GM21825 (cell line): ENCODE data around the gene TFF1.
"Not testable (repeated sequence)": the region's sequence is repeated elsewhere in the genome, so short reads cannot be mapped to it uniquely, and the experiment has no call there.

ENCODE experiments used
- ATAC-seq: cut with Tn5 transposase; IDR thresholded peaks from one replicate; pipeline ENCODE4 v1.9.1; 2021; ENCODE audit warnings: mild to moderate bottlenecking, moderate library complexity; ENCODE audit not compliant: unreplicated experiment

The TFF1 gene

DNA sequence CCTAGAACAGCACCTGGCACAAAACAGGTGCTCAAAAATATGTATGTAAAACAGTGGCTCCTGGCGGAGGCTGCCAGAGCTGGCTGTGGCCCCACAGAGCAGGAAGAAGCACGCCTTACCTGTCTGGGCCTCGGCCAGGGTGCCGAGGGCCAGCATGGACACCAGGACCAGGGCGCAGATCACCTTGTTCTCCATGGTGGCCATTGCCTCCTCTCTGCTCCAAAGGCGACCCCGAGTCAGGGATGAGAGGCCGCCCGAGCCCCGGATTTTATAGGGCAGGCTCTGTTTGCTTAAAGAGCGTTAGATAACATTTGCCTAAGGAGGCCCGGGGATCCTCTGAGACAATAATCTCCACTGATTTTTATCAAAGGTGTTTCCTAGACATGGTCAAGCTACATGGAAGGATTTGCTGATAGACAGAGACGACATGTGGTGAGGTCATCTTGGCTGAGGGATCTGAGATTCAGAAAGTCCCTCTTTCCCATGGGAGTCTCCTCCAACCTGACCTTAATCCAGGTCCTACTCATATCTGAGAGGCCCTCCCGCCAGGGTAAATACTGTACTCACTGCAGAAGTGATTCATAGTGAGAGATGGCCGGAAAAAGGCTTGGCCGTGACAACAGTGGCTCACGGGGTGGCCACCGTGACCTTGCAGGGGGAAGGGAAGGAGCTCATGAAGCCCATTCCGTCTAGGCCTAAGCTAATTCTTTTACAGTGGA, at the start of gene TFF1:
TFF1 (minus strand) TSS at position 244 of the 719 bp plus-strand sequence; CDS start at position 204, 40 bp downstream.
- ATAC-seq = no peak

DNA sequence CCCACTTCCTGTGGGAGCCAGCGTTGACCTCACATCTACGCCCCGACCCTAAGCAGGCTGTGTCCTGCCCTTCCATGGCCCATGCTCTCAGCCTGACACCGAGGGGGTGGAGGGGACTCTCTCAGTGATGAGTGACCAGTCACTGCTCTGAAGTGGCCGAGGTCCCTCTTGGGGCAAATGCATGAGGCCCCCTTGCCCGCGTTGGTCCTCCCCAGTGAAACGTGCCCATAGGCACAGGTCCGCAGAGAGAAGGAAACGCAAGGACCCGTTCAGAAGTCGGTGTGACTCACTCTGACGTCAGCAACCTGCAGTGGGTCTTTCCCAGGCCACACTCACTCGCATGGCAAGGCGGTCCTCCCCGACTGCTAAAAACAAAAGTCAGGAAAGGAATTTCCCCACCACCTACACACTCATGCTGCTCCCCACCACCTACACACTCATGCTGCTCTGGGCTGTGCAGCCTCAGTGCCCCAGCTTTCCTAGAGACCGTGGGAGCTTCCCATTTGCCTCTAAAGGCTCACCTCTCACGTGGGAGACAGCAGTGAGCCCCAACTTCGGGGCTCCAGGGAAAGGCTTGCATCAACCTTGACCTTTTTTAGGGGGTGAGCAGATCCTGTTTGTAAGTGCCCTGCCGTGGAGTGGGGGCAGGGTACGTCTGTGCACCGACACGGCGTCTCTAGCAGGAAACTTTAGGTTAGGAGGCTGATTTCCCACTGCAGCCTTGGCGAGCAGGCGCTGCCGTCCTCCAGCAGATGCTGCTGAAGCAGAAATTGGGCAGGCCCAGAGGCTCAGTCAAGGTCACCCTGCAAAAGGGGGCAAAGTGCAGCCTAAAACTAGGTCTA, 48.8 kb upstream of the TFF1 start:
- ATAC-seq = peak; percentile 68

DNA sequence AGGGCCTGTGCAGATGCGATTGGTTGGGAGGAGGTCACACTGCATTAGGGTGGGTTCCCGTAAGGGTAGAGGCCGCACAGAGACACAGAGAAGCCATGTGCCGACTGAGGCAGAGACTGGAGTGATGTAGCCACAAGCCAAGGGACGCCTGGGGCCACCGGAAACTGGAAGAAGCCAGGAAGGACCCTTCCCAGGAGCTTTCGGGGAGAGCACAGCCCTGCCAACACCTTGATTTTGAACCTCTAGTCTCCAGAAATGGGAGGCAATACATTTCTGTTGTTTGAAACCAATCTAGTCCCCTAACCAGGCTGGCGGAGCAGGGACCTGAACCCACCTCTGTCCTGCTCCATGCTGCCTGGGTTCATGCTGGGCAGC, 48.2 kb upstream of the TFF1 start:
- ATAC-seq = no peak

DNA sequence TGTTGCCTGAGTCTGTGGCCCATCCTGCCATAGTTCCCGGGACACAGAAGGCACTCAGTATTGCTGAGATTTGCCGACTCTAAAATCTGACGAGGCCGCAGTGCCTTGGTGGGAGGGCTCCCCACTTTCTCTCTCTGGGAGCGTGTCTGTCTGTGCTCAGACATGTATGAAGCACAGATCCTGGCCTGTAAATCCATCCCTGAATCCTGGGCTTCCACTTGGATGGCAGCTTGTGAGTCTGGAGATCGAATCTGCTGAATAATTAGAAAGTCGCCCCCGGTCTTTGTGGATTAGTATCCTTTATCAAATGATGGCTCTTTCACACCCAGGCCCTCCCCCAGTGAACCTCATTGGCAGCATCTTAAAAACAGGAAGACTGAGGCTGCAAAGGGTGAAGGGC, 47.7 kb upstream of the TFF1 start:
- no peak for ATAC-seq

DNA sequence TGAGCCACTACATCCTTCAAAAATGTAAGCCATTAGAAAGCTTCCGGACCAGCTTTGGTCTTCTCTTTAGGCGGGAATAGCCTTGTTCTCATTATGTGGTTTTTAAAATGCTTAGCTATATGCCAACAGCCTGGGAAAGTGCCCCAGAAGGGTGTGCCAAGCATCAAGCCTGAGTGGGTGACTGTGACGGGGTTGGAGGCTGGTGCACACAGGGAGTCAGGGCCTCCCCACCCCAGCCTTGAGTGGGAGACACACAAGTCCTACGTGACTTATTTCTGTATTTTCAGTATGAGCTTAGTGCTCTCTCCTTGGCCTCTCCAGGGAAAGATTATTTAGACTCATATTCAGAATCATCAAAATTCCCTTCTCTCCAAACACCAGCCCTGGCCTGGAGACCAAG, 47.2 kb upstream of the TFF1 start:
- no peak for ATAC-seq

DNA sequence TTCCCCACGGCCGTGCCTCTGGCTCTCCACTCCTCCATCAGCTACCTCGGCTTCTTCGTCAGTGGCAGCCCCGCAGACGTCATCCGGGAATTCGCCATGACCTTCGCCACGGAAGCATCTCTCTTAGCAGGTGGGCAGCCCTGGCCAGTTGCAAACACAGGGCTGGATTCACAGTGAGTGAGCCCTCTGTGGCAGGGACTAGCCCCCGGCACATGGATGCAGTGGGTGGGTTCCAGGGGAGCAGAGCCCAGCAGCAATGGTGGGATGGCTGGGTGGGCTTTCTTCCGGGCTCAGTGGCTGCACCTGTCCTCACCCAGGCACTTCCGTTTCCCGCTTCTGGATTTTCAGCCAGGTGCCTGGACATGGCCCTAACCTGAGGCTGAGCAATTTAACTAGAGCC, 46.8 kb upstream of the TFF1 start:
- no peak for ATAC-seq

DNA sequence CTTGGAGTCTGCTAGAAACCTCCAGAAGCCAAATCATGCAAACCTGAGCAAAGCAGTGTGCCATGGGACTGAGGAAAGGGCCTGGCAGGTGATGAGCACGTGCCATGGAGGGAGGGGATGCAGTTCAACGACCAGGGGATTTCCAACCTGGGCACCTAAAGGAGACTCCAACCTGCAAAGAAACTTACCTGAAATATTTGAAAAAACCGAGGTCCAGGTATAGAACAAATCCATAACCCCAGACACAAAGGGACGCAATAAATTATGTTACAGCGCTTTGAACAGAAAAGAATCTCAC, 46.2 kb upstream of the TFF1 start:
- no peak for ATAC-seq

DNA sequence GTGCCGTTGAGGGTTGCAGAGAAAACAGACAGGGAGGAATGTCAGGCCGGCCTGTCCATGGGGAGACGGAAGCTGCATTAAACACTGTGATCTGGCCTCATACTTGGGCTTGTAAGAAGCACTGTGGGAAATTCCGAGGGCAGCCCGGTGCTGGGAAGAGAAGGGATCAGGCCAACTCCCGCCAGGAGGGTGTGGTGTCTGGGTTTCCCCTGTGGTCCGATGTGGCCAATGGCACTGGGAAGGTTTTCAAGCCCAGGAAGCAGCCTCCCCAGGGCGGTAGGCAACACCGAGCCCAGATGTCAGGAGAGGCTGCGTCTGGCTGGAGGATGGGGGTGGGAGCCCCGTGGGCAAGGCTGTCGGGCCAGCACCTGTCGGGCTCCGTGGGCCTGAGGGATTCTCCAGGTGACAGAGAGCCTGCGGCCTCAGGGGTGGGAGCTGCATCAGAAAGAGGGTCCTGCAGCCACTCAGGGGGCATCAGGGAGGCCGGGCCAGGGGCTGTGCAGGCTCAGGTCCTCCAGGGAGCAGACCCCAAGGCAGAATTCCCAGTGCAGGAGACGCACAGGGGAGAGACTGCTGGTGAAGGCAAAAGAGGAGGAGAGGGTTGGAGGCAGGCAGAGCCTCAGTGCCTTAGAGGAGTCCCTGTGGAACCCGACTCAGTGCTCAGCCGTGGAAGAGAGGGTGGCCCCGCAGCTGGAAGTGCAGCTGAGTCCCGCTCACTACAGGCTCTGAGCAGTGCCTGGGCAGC, 45.7 kb upstream of the TFF1 start:
- ATAC-seq = no peak

DNA sequence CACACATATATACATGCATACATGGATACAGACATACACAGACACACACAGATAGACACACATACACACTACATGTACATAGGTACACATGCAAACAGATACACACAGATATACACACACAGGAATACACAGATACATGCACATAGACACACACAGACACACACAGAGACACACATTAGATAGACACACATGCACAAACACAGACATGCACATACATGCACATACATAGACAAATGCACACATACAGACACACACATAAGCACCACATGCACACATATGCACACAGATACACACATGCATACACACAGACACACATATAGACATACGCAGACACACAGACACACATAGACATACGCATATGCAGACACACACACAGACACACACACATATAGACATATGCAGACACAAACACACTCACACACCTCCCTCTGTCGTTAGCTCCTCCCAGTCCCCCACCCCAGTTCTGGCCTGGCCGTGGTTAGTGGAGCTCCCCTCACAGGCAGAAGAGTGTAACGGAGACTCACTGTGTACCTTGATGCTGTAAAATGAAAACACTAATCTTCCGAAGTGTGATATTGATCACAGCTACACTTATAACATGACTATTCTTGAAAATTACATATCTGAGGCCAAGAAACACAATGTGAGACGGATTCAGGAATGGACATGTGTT, 45.0 kb upstream of the TFF1 start:
- ATAC-seq = no peak

DNA sequence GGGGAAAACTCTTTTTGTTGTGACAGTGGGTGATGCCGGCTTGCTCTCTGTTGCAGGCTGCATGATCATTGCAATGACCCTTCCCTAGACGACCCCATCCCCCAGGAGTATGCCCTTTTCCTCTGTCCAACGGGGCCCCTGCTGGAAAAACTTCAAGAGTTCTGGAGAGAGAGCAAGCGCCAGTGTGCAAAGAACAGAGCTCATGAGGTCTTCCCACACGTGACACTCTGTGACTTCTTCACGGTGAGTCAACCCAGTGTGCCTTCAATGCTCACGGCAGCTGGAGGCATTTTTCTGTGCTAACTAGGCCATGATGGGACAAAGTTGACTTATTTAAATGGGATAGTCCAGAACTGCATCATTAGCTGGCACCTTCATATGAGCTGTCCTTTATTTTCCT, 43.0 kb upstream of the TFF1 start:
- no peak for ATAC-seq

DNA sequence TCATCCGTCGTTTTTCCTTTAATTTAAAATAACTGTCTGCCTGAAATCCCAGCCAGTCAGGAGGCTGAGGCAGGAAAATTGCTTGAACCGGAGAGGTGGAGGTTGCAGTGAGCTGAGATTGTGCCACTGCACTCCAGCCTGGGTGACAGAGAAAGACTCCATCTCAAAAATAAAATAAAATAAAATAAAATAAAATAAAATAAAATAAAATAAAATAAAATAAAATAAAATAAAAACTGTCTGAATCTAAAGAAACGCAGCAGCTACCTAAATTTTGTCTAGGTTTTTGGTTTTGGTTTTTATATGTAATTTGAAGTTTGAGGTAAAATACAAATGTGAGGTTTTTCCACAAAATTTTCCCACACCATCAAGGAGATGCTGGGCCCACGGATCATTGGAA, 42.4 kb upstream of the TFF1 start:
- ATAC-seq = not testable (repeated sequence)

DNA sequence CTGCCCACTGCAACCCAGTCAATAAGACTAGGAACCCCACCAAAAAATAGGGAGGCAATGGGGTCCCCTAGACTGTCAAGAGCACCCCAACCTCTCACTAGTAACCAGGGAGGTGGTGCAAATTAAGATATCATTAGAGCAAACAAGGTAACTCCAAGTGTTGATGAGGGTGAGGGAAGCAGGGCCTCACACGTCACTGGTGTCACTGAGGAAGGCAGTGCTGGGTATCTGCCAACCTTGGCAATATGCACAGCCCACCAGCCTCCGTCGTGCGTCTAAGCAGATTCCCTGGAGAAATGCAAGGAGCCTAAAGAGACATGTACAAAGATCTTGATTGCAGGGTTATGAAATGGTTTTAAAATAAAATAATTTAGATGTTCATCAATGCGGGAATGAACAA, 41.1 kb upstream of the TFF1 start:
- no peak for ATAC-seq

DNA sequence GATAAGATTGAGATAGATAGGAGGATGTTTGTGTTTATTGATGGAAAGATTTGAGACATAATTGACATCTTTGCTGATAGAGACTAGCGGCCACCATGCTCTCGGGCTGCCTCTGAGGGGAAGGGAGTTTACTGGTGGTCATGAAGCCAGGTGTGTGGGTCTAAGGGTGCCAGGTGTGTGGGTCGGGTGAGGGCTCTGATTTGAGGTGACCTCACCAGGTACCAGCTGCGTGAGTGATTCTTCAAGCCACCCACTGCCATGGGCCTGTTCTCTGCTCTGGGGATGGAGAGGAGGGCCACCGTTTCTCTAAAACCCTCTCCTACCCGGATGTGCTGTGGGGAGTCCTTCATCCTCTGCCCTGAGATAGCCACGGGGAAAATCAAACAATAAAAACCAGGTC, 40.5 kb upstream of the TFF1 start:
- ATAC-seq = no peak

DNA sequence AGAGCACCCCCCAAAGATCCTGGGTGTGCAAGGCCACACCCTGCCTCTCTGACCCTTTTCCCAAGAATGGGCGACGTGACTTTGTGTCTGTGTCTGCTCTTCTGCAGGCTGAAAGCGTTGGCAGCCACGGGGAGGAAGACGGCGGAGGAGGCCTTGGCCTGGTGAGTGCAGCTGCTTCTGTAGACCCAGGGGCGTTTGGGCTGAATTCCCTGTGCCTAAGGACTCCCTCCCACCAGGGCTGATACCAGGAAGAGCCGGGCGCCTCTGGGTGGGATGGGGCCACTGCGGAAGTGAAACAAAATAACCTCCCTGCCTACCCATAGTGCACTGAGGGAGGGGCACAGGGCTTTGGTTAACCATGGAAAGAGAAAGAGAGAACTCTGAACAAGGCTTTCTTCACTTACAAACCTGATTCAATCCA, 39.9 kb upstream of the TFF1 start:
- no peak for ATAC-seq

DNA sequence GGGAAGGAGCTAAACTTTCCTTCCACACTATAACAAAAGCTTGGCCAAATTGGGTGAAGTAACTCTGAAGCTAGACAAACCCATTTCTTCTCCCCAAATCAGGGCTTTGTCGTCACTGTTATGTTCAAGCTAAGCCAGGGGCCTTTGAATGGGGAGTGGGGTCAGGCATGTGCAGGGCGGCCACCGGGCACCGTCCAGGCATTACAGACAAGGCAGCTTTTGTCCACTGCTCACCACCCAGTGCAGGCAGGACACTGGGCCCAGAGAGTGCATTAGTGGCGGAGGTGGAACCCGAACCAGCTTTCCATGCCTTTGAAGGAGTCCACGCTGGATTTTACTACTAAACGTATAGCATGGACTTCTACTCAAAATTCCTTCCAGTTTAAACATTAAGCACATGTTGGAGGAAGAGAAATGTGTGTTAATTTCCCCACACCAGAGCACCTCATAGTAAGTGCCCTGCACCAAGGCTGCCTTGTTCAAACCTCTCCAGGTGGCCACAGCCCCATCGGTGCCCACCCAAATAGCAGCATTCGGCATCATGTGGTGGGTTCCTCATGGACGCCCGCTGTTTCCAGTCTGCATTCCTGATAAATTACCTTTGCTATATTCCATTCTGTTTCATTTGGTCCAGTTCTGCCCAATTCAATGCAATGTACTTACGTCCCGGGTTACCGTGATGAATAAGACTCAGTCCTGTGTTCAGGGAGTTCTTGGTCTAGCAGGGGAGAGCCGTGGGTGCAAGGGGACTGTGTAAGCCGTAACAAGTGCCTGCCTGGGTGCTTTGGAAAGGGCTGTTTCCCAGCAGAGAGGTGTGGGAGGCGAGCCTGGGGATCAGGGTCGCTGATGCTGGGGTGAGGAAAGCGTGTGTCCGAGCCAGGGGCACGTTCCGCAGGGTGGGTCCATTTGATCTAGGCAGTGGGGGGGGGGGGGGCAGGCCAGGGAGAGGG, 39.0 kb upstream of the TFF1 start:
- ATAC-seq = no peak

DNA sequence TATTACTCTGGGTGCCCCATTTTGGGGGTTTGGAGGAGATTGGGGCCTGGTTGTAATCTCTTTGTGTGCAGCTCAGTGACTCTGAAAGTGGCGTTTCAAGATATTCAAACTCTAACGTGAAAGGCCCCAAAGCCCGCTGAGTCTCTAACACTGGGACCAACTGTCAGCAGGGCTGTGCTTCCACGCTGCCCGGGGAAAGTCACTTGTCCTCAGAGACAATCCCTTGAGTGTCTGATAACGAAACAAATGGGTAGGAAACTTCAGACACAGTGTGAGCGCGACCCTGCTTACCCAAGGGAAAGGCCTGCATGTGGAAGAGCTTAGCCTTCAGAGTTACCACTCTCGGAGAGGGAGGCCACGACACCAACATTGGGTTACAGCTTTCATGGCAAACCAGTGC, 38.2 kb upstream of the TFF1 start:
- no peak for ATAC-seq

DNA sequence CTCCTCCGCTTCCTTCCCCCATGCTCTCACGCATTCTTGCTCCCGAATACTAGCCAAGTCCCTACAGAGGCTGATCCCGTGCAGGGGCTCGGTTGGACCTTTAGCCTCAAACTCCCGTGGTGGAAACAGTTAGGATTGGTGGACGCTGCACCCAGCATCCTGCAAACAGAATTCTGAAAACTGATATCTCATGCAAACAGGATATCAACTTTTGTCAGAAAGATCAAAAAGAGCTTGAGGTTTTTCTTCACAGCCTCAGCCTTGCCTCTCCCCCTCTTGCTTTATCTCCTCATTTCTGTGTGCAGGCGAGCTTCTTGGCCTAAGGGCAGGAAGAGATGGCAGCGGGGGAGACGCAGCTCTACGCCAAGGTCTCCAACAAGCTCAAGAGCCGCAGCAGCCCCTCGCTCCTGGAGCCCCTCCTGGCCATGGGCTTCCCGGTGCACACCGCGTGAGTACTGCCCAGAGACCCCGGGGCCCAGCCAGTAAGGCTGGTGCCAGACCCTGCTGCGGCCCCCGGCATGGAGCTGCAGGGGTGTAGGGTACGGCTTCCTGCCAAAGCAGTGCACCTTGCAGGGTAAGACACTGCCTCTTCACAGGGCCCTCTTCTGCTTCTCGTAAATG, 37.4 kb upstream of the TFF1 start, which contains the start of gene UBASH3A:
UBASH3A (plus strand) TSS at position 292 of the 621 bp plus-strand sequence; CDS start at position 336, 44 bp downstream.
- ATAC-seq = no peak

DNA sequence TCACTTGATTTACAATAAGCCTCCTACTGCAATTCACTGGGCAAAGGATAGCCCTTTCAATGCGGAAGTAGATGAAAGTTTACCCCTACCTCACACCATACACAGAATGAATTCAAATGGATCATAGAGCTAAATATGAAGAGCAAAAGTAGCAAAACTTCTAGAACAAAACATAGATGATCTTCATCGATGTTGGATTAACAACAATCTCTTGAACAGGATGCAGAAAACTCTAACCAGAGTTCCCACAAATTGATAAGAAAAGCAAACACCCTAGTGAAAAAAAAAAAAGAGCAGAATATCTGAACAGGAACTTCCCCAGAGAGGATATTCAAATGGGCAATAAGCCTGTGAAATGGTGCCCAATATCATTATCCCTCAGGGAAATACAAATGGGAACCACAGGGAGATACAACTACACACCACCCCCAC, 35.5 kb upstream of the TFF1 start:
- ATAC-seq = no peak

DNA sequence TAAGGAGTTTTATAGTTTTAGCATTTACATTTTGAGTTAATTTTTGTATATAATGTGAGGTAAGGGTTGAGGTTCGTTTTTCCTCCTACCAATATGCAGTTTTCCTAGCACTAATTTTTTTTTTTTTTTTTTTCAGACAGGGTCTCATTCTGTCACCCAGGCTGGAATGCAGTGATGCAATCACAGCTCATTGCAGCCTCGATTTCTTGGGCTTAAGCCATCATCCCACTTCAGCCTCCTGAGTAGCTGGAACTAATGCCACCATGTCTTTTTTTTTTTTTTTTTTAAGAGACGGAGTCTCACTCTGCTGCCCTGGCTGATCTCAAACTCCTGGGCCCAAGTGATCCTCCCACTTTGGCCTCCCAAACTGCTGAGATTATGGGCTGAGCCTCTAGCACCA, 34.8 kb upstream of the TFF1 start:
- no peak for ATAC-seq

DNA sequence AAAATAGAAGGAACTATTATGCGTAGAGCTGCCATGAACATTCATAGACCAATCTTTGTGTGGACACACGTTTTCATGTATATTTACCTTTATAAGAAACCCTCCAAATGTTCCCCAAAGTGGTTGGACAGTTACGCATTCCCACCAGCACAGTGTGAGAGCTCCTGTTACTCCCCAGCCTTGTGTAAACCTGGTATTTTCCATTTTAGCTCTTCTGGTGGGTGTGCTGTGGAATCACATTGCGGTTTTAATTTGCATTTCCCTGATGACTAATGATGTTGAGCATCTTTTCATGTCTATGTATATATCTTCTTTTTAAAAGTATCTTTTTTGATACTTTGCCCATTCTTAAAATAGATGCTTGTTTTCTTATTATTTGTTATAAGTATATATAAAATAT, 34.2 kb upstream of the TFF1 start:
- peak; percentile 44 for ATAC-seq
